Breast epithelium (tissue), 4 donors: Measurements from ENCODE around the gene CSMD2. TPM values are rescaled to one million over a fixed set of nuclear protein-coding genes. Genes with fewer than 3 reads are reported as not detected.

Experiments used
- DNase-seq, 2 donors: peaks; one replicate each; pipeline ENCODE4 v3.0.0-alpha.2; 2019; ENCODE audit warnings: low spot score in 2 of 2
- H3K27ac ChIP-seq, 2 donors: fragments of 200-600 bp; sonication (generic) in 1 of 2; one replicate each; pipeline ENCODE4 v1.5.1; 2016 to 2019; ENCODE audit warnings: mild to moderate bottlenecking in 1 of 2
- H3K27me3 ChIP-seq, 2 donors: fragments of 200-600 bp; sonication (generic) in 1 of 2; one replicate each; pipeline versions ENCODE4 v1.5.1 to v1.6.0; 2017 to 2019; ENCODE audit warnings: control low read depth in 1 of 2, mild to moderate bottlenecking in 1 of 2
- H3K36me3 ChIP-seq: fragments of 200-600 bp; one replicate; pipeline ENCODE4 v1.5.1; 2019
- H3K4me1 ChIP-seq, 2 donors: fragments of 200-600 bp; sonication (generic); one replicate each; pipeline ENCODE4 v1.5.1; 2016 to 2019; ENCODE audit warnings: control low read depth in 1 of 2
- H3K4me3 ChIP-seq, 3 donors: fragments of 200-600 bp; sonication (generic); 1 replicate in 2 of 3; 2 replicates in 1 of 3; pipeline ENCODE4 v1.5.1; 2016 to 2019; ENCODE audit warnings: mild to moderate bottlenecking in 3 of 3, moderate library complexity in 2 of 3
- H3K9me3 ChIP-seq, 2 donors: fragments of 200-600 bp; sonication (generic) in 1 of 2; one replicate each; pipeline ENCODE4 v1.5.1; 2016 to 2019; ENCODE audit warnings: control low read depth in 1 of 2
- POLR2A ChIP-seq: fragments of 450-650 bp; IDR thresholded peaks from one replicate; pipeline ENCODE4 v1.6.1; 2016; ENCODE audit warnings: antibody characterized with exemption, mild to moderate bottlenecking, moderate library complexity
- POLR2AphosphoS5 ChIP-seq, 3 donors: sonication (generic); formaldehyde crosslinking; IDR thresholded peaks; one replicate each; pipeline ENCODE4 v1.6.1; 2017; ENCODE audit warnings: antibody characterized with exemption in 3 of 3
- intact Hi-C: fragments of 100-400 bp; cut with DNase I; formaldehyde crosslinking; loops from one replicate; pipeline ENCODE4 v1.15.1; 2023; ENCODE audit warnings: low total_unique reads
- total RNA-seq, 3 donors: library from RNA; depleted of rRNA; stranded (reverse); fragments of >200 nt; gene quantifications; one replicate each; pipeline ENCODE4 v1.1.0, GENCODE V29; 2016
- TF ChIP-seq, protein P1 (sequence below), 3 donors: fragments of 450-650 bp; IDR thresholded peaks; one replicate each; pipeline ENCODE4 v1.5.1; 2016 to 2017; ENCODE audit warnings: antibody characterized with exemption in 3 of 3, mild to moderate bottlenecking in 3 of 3, moderate library complexity in 3 of 3

The CSMD2 gene
- total RNA-seq, 3 donors from 2014 or later = 0.33 to 2.6 (median 0.44) TPM

DNA sequence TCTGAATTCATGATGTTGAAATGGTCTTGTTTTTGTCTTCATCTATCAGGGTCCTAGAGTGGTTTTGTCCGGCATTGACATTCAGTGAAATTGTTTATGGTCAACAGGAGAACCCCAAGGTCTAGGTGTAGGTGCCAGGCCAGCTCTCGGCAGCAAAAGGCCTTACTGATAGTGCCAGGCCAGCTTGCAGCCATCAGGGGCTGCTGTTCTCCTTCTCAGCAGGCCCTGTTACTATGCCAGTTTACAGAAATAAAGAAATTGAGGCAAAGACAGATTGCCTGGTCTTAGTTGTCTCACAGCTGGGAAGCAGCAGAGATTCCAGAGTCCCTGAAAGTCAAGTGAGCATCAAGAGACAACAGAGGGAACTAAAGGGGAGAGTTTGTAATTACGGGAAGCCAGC, 289.2 kb downstream of the CSMD2 start:
- no peak for DNase-seq
- H3K27ac ChIP-seq = no peak overlapping the region
- intact Hi-C loops = no loop called here
- no peak overlapping the region for H3K4me3 ChIP-seq
- no peaks in the 10 kb centered on the region for H3K27me3 ChIP-seq
- no peaks in the 10 kb centered on the region for H3K9me3 ChIP-seq
- H3K4me1 ChIP-seq = no peaks in the 10 kb centered on the region
- H3K36me3 ChIP-seq = no peaks in the 10 kb centered on the region
- TF ChIP-seq POLR2A = no peak
- TF ChIP-seq POLR2AphosphoS5 (IDR thresholded peaks at IDR 0.05) = no peak
- TF ChIP-seq, protein P1, sequence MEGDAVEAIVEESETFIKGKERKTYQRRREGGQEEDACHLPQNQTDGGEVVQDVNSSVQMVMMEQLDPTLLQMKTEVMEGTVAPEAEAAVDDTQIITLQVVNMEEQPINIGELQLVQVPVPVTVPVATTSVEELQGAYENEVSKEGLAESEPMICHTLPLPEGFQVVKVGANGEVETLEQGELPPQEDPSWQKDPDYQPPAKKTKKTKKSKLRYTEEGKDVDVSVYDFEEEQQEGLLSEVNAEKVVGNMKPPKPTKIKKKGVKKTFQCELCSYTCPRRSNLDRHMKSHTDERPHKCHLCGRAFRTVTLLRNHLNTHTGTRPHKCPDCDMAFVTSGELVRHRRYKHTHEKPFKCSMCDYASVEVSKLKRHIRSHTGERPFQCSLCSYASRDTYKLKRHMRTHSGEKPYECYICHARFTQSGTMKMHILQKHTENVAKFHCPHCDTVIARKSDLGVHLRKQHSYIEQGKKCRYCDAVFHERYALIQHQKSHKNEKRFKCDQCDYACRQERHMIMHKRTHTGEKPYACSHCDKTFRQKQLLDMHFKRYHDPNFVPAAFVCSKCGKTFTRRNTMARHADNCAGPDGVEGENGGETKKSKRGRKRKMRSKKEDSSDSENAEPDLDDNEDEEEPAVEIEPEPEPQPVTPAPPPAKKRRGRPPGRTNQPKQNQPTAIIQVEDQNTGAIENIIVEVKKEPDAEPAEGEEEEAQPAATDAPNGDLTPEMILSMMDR (IDR thresholded peaks at IDR 0.05) = no peak

DNA sequence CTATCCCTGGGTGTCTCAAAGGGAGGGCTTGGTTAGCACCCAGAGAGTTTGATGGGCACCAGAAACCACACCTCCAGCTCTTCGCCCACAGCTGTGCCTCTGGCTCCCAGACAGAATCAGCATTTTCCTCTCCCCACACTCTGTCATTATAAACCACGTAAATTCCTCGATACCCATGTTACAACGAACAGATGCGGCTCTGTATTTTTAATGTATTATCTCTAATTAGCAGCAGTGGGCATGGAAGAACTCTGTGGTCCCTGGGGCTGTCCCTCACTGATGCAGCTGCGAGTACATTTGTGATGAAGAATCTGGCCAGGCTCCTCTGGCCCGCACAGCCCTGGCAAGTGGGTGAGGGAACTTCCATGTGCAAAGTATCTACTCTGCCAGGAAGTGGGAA, 290.4 kb downstream of the CSMD2 start:
- Histone ChIP-seq H3K27me3 (no peaks in the 10 kb centered on the region), H3K27ac (no peak overlapping the region), H3K4me1 (no peaks in the 10 kb centered on the region), H3K9me3 (no peaks in the 10 kb centered on the region), H3K4me3 (no peak overlapping the region), H3K36me3 (no peaks in the 10 kb centered on the region)
- intact Hi-C loops = no loop called here
- TF ChIP-seq POLR2AphosphoS5 (IDR thresholded peaks at IDR 0.05) = no peak
- TF ChIP-seq, protein P1 (IDR thresholded peaks at IDR 0.05) = no peak
- TF ChIP-seq POLR2A = no peak
- no peak for DNase-seq

GRCh38 chr1:33872683-33873082, 292.3 kb downstream of the CSMD2 start:
- Histone ChIP-seq H3K27me3 (no peaks in the 10 kb centered on the region), H3K36me3 (no peaks in the 10 kb centered on the region), H3K4me3 (no peak overlapping the region), H3K4me1 (no peaks in the 10 kb centered on the region), H3K9me3 (no peaks in the 10 kb centered on the region), H3K27ac (peak overlapping the region in 1 of 2 donors; percentile 17)
- no peak for DNase-seq
- intact Hi-C loops = no loop called here
- TF ChIP-seq POLR2AphosphoS5 (IDR thresholded peaks at IDR 0.05) (no peak), POLR2A (no peak)
- TF ChIP-seq, protein P1 (IDR thresholded peaks at IDR 0.05) = no peak

DNA sequence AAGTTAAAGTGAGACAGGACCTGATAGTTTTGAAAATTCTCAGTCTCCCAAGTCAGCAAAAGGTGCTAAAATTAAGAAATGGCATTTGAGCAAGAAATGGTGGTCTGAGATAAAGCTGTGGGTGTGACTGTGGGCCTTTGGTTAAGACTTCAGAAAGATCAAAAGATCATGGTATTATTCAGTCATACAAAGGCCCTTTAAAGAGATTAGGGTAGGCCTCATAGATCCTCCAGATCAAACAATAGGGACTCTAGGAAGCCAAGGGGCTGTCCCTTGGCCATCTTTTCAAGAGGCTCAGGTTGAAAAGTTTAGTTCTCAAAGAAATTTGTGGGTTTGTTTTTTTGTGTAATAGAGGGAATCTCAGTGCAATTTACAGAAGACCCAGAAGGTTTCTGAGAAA, 292.8 kb downstream of the CSMD2 start:
- H3K27ac ChIP-seq = peak overlapping the region in 1 of 2 donors; percentile 17
- H3K27me3 ChIP-seq = no peaks in the 10 kb centered on the region
- no peaks in the 10 kb centered on the region for H3K9me3 ChIP-seq
- intact Hi-C loops = no loop called here
- no peak overlapping the region for H3K4me3 ChIP-seq
- no peak for TF ChIP-seq POLR2A
- TF ChIP-seq POLR2AphosphoS5 (IDR thresholded peaks at IDR 0.05) = no peak
- DNase-seq = no peak
- no peaks in the 10 kb centered on the region for H3K4me1 ChIP-seq
- no peaks in the 10 kb centered on the region for H3K36me3 ChIP-seq

- DNase-seq = no peak
- Histone ChIP-seq H3K27ac (no peak overlapping the region), H3K27me3 (peaks cover 0 to 3% of the 10 kb centered on the region in 2 donors), H3K4me3 (no peak overlapping the region), H3K4me1 (no peaks in the 10 kb centered on the region), H3K9me3 (no peaks in the 10 kb centered on the region), H3K36me3 (no peaks in the 10 kb centered on the region)
- TF ChIP-seq, protein P1 (IDR thresholded peaks at IDR 0.05) = no peak
- TF ChIP-seq POLR2AphosphoS5 (IDR thresholded peaks at IDR 0.05) (no peak), POLR2A (no peak)
- intact Hi-C loops = no loop called here
These were observed 297.3 kb downstream of the CSMD2 start for GRCh38 chr1:33867684-33868083.

- no peak for TF ChIP-seq POLR2A
- TF ChIP-seq, protein P1 (IDR thresholded peaks at IDR 0.05) = no peak
- TF ChIP-seq POLR2AphosphoS5 (IDR thresholded peaks at IDR 0.05) = no peak
- Histone ChIP-seq H3K4me1 (no peaks in the 10 kb centered on the region), H3K27ac (no peak overlapping the region), H3K4me3 (no peak overlapping the region), H3K9me3 (no peaks in the 10 kb centered on the region), H3K27me3 (peaks cover 0 to 3% of the 10 kb centered on the region in 2 donors), H3K36me3 (no peaks in the 10 kb centered on the region)
- no peak for DNase-seq
- intact Hi-C loops = no loop called here
These were observed 298.7 kb downstream of the CSMD2 start for GRCh38 chr1:33866281-33866680.
